ENCODE measurements around the gene GALNTL6.

DNA sequence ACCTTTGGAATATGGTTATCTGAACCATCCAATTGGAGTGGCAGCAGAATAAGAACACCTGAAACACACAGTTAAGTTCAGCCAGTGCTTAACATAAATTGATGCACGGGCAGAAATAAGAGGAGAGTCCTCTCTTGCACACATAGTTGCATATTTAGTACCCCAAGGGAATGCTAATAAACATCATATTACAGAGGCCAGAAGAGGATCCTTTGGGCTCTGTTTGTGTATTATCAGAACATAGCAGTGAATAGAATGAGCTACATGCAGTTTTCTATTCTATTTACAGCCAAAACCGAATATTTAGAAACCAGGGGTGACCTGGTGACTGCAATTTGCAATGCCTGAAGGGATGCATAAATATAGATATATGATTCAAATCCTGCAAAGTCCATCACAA is 1054.6 kb downstream of the GALNTL6 start:
- TF ChIP-seq EP300 (conservative IDR thresholded peaks at IDR 0.05; ENCODE audit: poor library complexity, severe bottlenecking) (no peak), RAD21 (conservative IDR thresholded peaks at IDR 0.05) (no peak), EZH2 (IDR thresholded peaks at IDR 0.05; ENCODE audit: borderline replicate concordance, insufficient read depth, low read length, poor library complexity, severe bottlenecking) (no peak), MXI1 (conservative IDR thresholded peaks at IDR 0.05; ENCODE audit: poor library complexity, severe bottlenecking) (no peak), POLR2AphosphoS5 (IDR thresholded peaks at IDR 0.05) (no peak), TAF1 (IDR thresholded peaks at IDR 0.05; ENCODE audit: low read depth) (no peak), SMC3 (conservative IDR thresholded peaks at IDR 0.05; ENCODE audit: poor library complexity) (no peak)
- TF ChIP-seq, protein P1, sequence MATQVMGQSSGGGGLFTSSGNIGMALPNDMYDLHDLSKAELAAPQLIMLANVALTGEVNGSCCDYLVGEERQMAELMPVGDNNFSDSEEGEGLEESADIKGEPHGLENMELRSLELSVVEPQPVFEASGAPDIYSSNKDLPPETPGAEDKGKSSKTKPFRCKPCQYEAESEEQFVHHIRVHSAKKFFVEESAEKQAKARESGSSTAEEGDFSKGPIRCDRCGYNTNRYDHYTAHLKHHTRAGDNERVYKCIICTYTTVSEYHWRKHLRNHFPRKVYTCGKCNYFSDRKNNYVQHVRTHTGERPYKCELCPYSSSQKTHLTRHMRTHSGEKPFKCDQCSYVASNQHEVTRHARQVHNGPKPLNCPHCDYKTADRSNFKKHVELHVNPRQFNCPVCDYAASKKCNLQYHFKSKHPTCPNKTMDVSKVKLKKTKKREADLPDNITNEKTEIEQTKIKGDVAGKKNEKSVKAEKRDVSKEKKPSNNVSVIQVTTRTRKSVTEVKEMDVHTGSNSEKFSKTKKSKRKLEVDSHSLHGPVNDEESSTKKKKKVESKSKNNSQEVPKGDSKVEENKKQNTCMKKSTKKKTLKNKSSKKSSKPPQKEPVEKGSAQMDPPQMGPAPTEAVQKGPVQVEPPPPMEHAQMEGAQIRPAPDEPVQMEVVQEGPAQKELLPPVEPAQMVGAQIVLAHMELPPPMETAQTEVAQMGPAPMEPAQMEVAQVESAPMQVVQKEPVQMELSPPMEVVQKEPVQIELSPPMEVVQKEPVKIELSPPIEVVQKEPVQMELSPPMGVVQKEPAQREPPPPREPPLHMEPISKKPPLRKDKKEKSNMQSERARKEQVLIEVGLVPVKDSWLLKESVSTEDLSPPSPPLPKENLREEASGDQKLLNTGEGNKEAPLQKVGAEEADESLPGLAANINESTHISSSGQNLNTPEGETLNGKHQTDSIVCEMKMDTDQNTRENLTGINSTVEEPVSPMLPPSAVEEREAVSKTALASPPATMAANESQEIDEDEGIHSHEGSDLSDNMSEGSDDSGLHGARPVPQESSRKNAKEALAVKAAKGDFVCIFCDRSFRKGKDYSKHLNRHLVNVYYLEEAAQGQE (IDR thresholded peaks at IDR 0.05; ENCODE audit: borderline replicate concordance), result no peak
- TF ChIP-seq, protein P2, sequence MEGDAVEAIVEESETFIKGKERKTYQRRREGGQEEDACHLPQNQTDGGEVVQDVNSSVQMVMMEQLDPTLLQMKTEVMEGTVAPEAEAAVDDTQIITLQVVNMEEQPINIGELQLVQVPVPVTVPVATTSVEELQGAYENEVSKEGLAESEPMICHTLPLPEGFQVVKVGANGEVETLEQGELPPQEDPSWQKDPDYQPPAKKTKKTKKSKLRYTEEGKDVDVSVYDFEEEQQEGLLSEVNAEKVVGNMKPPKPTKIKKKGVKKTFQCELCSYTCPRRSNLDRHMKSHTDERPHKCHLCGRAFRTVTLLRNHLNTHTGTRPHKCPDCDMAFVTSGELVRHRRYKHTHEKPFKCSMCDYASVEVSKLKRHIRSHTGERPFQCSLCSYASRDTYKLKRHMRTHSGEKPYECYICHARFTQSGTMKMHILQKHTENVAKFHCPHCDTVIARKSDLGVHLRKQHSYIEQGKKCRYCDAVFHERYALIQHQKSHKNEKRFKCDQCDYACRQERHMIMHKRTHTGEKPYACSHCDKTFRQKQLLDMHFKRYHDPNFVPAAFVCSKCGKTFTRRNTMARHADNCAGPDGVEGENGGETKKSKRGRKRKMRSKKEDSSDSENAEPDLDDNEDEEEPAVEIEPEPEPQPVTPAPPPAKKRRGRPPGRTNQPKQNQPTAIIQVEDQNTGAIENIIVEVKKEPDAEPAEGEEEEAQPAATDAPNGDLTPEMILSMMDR (IDR thresholded peaks at IDR 0.05; ENCODE audit: poor library complexity, severe bottlenecking), result no peak
